Right lobe of liver (tissue), 4 donors: ENCODE measurements around the gene DUS3L.

Experiments
- CTCF ChIP-seq, 4 donors: fragments of 200-600 bp in 3 of 4; fragments of 450-650 bp in 1 of 4; IDR thresholded peaks; one replicate each; pipeline versions ENCODE4 v1.5.1 to v1.8.0; 2016 to 2022; ENCODE audit warnings: antibody characterized with exemption in 4 of 4, mild to moderate bottlenecking in 2 of 4
- POLR2A ChIP-seq: fragments of 450-650 bp; IDR thresholded peaks from one replicate; pipeline ENCODE4 v1.6.1; 2017; ENCODE audit warnings: antibody characterized with exemption, mild to moderate bottlenecking
- donor health status: DM: no; HTN: no; CAD: no.
- donor health status: DM: no; HTN: no; CAD: no.
- donor health status: DM: no; HTN: yes; CAD: no.

DNA sequence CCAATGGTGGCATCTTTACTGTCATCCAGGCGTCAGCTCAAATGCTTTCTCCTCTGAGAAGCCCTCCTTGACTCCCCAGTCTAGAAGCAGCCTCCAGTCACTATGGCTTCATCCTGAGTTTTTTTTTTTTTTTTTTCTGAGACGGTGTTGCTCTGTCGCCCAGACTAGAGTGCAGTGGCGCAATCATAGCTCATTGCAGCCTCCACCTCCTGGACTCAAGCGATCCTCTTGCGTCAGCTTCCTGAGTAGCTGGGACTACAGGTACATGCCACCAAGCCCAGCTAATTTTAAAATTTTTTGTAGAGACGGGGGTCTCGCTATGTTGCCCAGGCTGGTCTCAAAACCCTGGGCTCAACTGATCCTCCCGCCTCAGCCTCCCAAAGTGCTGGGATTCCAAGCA is 18.1 kb upstream of the DUS3L start:
- no peak for TF ChIP-seq CTCF (IDR thresholded peaks at IDR 0.05)
- TF ChIP-seq POLR2A, result no peak
